ENCODE measurements around the gene PPIH. TPM values are rescaled to one million over a fixed set of nuclear protein-coding genes. Genes with fewer than 3 reads are reported as not detected.
"Not testable (repeated sequence)": the region's sequence is repeated elsewhere in the genome, so short reads cannot be mapped to it uniquely, and the experiment has no call there.

PPIH gene
- total RNA-seq, 2 donors from 2014 or later, result 21.3 to 24.4 TPM

- DNase-seq (no peak), ATAC-seq (peak in 1 of 2 donors; percentile 14)
- intact Hi-C loops (cut with DNase I), result loop anchor here in 1 of 2 donors (10.0 kb wide), 1 partner anchor 346 kb away; the partner anchor contains the start of gene FOXJ3
Measured at GRCh38 chr1:42680921-42681683, 22.9 kb downstream of the PPIH start.

- DNase-seq, result peak; percentile 96
- peak; percentile 98 for ATAC-seq
- intact Hi-C loops (cut with DNase I), result loop anchor here in 1 of 2 donors (10.0 kb wide), 1 partner anchor 347 kb away; the partner anchor contains the start of gene FOXJ3
Measured at GRCh38 chr1:42681741-42682483, 23.7 kb downstream of the PPIH start, which contains the start of gene YBX1. Gene YBX1 (plus strand): TSS chr1:42682418. CDS start chr1:42682566, 148 bp downstream.

- intact Hi-C loops (cut with DNase I), result loop anchor here in 1 of 2 donors (10.0 kb wide), 1 partner anchor 348 kb away; the partner anchor contains the start of gene FOXJ3
- DNase-seq, result not testable (repeated sequence)
Measured at GRCh38 chr1:42682484-42682738, 24.2 kb downstream of the PPIH start.

GRCh38 chr1:42682739-42683531 is 24.7 kb downstream of the PPIH start:
- peak; percentile 87 for DNase-seq
- peak; percentile 49 to 75 for ATAC-seq
- intact Hi-C loops (cut with DNase I), result loop anchor here in 1 of 2 donors (10.0 kb wide), 1 partner anchor 348 kb away; the partner anchor contains the start of gene FOXJ3

More at GRCh38 chr1:42682484-42682738, 24.2 kb downstream of the PPIH start:
- ATAC-seq, result peak in 1 of 2 donors; percentile 8

- intact Hi-C loops (cut with DNase I), result loop anchor here in 1 of 2 donors (10.0 kb wide), 1 partner anchor 349 kb away; the partner anchor contains the start of gene FOXJ3
- ATAC-seq (no peak), DNase-seq (no peak)
Measured at GRCh38 chr1:42684139-42684538, 25.9 kb downstream of the PPIH start.

GRCh38 chr1:42686418-42686817 is 28.2 kb downstream of the PPIH start:
- ATAC-seq (no peak), DNase-seq (no peak)
- intact Hi-C loops (cut with DNase I), result loop anchor here in 1 of 2 donors (10.0 kb wide), 1 partner anchor 352 kb away; the partner anchor contains the start of gene FOXJ3

- ATAC-seq, result no peak
- no peak for DNase-seq
- intact Hi-C loops (cut with DNase I), result loop anchor here in 1 of 2 donors (10.0 kb wide), 1 partner anchor 355 kb away; the partner anchor contains the start of gene FOXJ3
Measured at GRCh38 chr1:42689912-42690311, 31.7 kb downstream of the PPIH start.

GRCh38 chr1:42690477-42691156 is 32.4 kb downstream of the PPIH start:
- peak in 1 of 2 donors; percentile 36 for ATAC-seq

GRCh38 chr1:42691157-42691498 is 32.9 kb downstream of the PPIH start:
- DNase-seq (no peak), ATAC-seq (no peak)
- intact Hi-C loops (cut with DNase I), result no loop called here

More at GRCh38 chr1:42690477-42691156, 32.4 kb downstream of the PPIH start:
- DNase-seq, result no peak
- intact Hi-C loops (cut with DNase I), result no loop called here

- intact Hi-C loops (cut with DNase I), result no loop called here
- ATAC-seq, result no peak
Measured at GRCh38 chr1:42692461-42692860, 34.2 kb downstream of the PPIH start.

GRCh38 chr1:42692911-42693310 is 34.7 kb downstream of the PPIH start:
- ATAC-seq (no peak), DNase-seq (no peak)
- intact Hi-C loops (cut with DNase I), result no loop called here

More at GRCh38 chr1:42692461-42692860, 34.2 kb downstream of the PPIH start:
- no peak for DNase-seq

- intact Hi-C loops (cut with DNase I), result no loop called here
- ATAC-seq, result no peak
- no peak for DNase-seq
Measured at GRCh38 chr1:42698081-42698813, 40.0 kb downstream of the PPIH start.

- no peak for DNase-seq
- ATAC-seq, result no peak
- intact Hi-C loops (cut with DNase I), result no loop called here
Measured at GRCh38 chr1:42700006-42700405, 41.8 kb downstream of the PPIH start.

- DNase-seq (no peak), ATAC-seq (no peak)
- intact Hi-C loops (cut with DNase I), result no loop called here
Measured at GRCh38 chr1:42703888-42704464, 45.8 kb downstream of the PPIH start.

GRCh38 chr1:42712808-42713207 is 54.6 kb downstream of the PPIH start:
- intact Hi-C loops (cut with DNase I); DNase-seq; ATAC-seq: not testable (repeated sequence)

- intact Hi-C loops (cut with DNase I), result no loop called here
- no peak for ATAC-seq
- no peak for DNase-seq
Measured at GRCh38 chr1:42713293-42713692, 55.1 kb downstream of the PPIH start.

GRCh38 chr1:42714441-42714840 is 56.2 kb downstream of the PPIH start:
- ATAC-seq; intact Hi-C loops (cut with DNase I); DNase-seq: not testable (repeated sequence)
